BLaER1 treated with 17β-estradiol and CSF1 and Interleukin-3, amounts not matched to agents 10 nM and 100 nM (cell line): Measurements from ENCODE around the gene SLC19A1.
A peak's percentile ranks its signal among the peaks of the same experiment; 100 is the strongest.
"Not testable (repeated sequence)": the region's sequence is repeated elsewhere in the genome, so short reads cannot be mapped to it uniquely, and the experiment has no call there.

ENCODE experiments used
- H3K27ac ChIP-seq, 11 experiments: shearing (Covaris generic); formaldehyde crosslinking; 2 replicates each; pipeline ENCODE4 v1.8.1; 2022
- H3K27me3 ChIP-seq, 11 experiments: shearing (Covaris generic); formaldehyde crosslinking; 2 replicates each; pipeline ENCODE4 v1.8.1; 2022
- H3K36me3 ChIP-seq, 11 experiments: shearing (Covaris generic); formaldehyde crosslinking; 2 replicates each; pipeline ENCODE4 v1.8.1; 2022
- H3K4me1 ChIP-seq, 10 experiments: shearing (Covaris generic); formaldehyde crosslinking; 2 replicates each; pipeline ENCODE4 v1.8.1; 2022
- H3K4me2 ChIP-seq, 11 experiments: shearing (Covaris generic); formaldehyde crosslinking; 2 replicates each; pipeline ENCODE4 v1.8.1; 2022
- H3K4me3 ChIP-seq, 10 experiments: shearing (Covaris generic); formaldehyde crosslinking; 2 replicates each; pipeline ENCODE4 v1.8.1; 2022
- H3K9ac ChIP-seq, 11 experiments: shearing (Covaris generic); formaldehyde crosslinking; 2 replicates each; pipeline ENCODE4 v1.8.1; 2022
- H3K9me3 ChIP-seq, 11 experiments: shearing (Covaris generic); formaldehyde crosslinking; replicated peaks in 1 of 11; 2 replicates each; pipeline ENCODE4 v1.8.1; 2022
- H4K20me1 ChIP-seq, 11 experiments: shearing (Covaris generic); formaldehyde crosslinking; 2 replicates each; pipeline ENCODE4 v1.8.1; 2022
- Cebpa-rat ChIP-seq, 11 experiments: shearing (Covaris generic); IDR thresholded peaks; 2 replicates each; pipeline ENCODE4 v1.8.1; 2022

Gene SLC19A1

GRCh38 chr21:45562965-45563364, 20.7 kb upstream of the SLC19A1 start:
- no peaks in the 10 kb centered on the region for H3K36me3 ChIP-seq
- H3K4me1 ChIP-seq = peaks cover 0 to 4% (median 0%) of the 10 kb centered on the region in 10 experiments; a peak in 2 of 20 replicates
- H3K4me2 ChIP-seq = no peak overlapping the region
- peaks cover 0 to 24% (median 9%) of the 10 kb centered on the region in 11 experiments; a peak in 10 of 22 replicates for H3K9me3 ChIP-seq
- H3K9ac ChIP-seq = no peak overlapping the region
- H3K27ac ChIP-seq = no peak overlapping the region
- TF ChIP-seq Cebpa-rat (IDR thresholded peaks at IDR 0.05) = no peak
- 0 out of 22 replicates have a peak, but pooled peaks cover 0 to 4% (median 0%) of the 10 kb centered on the region in 11 experiments for H4K20me1 ChIP-seq
- H3K27me3 ChIP-seq = no peaks in the 10 kb centered on the region
- no peak overlapping the region for H3K4me3 ChIP-seq

GRCh38 chr21:45562402-45562801, 20.2 kb upstream of the SLC19A1 start:
- peaks cover 0 to 8% (median 0%) of the 10 kb centered on the region in 10 experiments; a peak in 3 of 20 replicates for H3K4me1 ChIP-seq
- no peaks in the 10 kb centered on the region for H3K27me3 ChIP-seq
- no peak for TF ChIP-seq Cebpa-rat (IDR thresholded peaks at IDR 0.05)
- no peak overlapping the region for H3K4me2 ChIP-seq
- H3K27ac ChIP-seq = no peak overlapping the region
- H3K9me3 ChIP-seq = peaks cover 0 to 24% (median 9%) of the 10 kb centered on the region in 11 experiments; a peak in 10 of 22 replicates
- H3K36me3 ChIP-seq = no peaks in the 10 kb centered on the region
- no peak overlapping the region for H3K4me3 ChIP-seq
- H4K20me1 ChIP-seq = 0 out of 22 replicates have a peak, but pooled peaks cover 0 to 7% (median 0%) of the 10 kb centered on the region in 11 experiments
- H3K9ac ChIP-seq = no peak overlapping the region

GRCh38 chr21:45561241-45561640, 19.0 kb upstream of the SLC19A1 start:
- not testable (repeated sequence) for H3K4me3 ChIP-seq, H3K27me3 ChIP-seq, H4K20me1 ChIP-seq, H3K36me3 ChIP-seq, H3K27ac ChIP-seq, H3K9ac ChIP-seq, H3K4me2 ChIP-seq
- peaks cover 0 to 20% (median 8%) of the 10 kb centered on the region in 10 experiments; a peak in 16 of 20 replicates for H3K4me1 ChIP-seq
- peaks cover 0 to 24% (median 9%) of the 10 kb centered on the region in 11 experiments; a peak in 10 of 22 replicates for H3K9me3 ChIP-seq

GRCh38 chr21:45560106-45561021, 18.1 kb upstream of the SLC19A1 start:
- peaks cover 0 to 27% (median 16%) of the 10 kb centered on the region in 10 experiments; a peak in 16 of 20 replicates for H3K4me1 ChIP-seq
- H4K20me1 ChIP-seq = 0 out of 22 replicates have a peak, but pooled peaks cover 0 to 7% (median 0%) of the 10 kb centered on the region in 11 experiments
- H3K9ac ChIP-seq = no peak overlapping the region
- TF ChIP-seq Cebpa-rat (IDR thresholded peaks at IDR 0.05) = no peak
- H3K36me3 ChIP-seq = no peaks in the 10 kb centered on the region
- H3K27ac ChIP-seq = no peak overlapping the region
- H3K9me3 ChIP-seq = peaks cover 0 to 24% (median 9%) of the 10 kb centered on the region in 11 experiments; a peak in 10 of 22 replicates
- H3K4me3 ChIP-seq = no peak overlapping the region
- H3K4me2 ChIP-seq = no peak overlapping the region
- H3K27me3 ChIP-seq = no peaks in the 10 kb centered on the region

- H3K27me3 ChIP-seq = no peaks in the 10 kb centered on the region
- H4K20me1 ChIP-seq = 0 out of 22 replicates have a peak, but pooled peaks cover 0 to 7% (median 0%) of the 10 kb centered on the region in 11 experiments
- no peaks in the 10 kb centered on the region for H3K36me3 ChIP-seq
- H3K4me2 ChIP-seq = no peak overlapping the region
- H3K9ac ChIP-seq = no peak overlapping the region
- H3K4me1 ChIP-seq = peaks cover 0 to 27% (median 16%) of the 10 kb centered on the region in 10 experiments; a peak in 16 of 20 replicates
- no peak for TF ChIP-seq Cebpa-rat (IDR thresholded peaks at IDR 0.05)
- H3K27ac ChIP-seq = no peak overlapping the region
- H3K4me3 ChIP-seq = no peak overlapping the region
- peaks cover 0 to 22% (median 9%) of the 10 kb centered on the region in 11 experiments; a peak in 10 of 22 replicates for H3K9me3 ChIP-seq
Observed at GRCh38 chr21:45559216-45560105, 17.2 kb upstream of the SLC19A1 start.

- no peak overlapping the region for H3K4me2 ChIP-seq
- no peak overlapping the region for H3K4me3 ChIP-seq
- H3K27ac ChIP-seq = no peak overlapping the region
- peaks cover 0 to 9% (median 8%) of the 10 kb centered on the region in 11 experiments; a peak in 8 of 22 replicates for H3K9me3 ChIP-seq
- TF ChIP-seq Cebpa-rat (IDR thresholded peaks at IDR 0.05) = no peak
- no peaks in the 10 kb centered on the region for H3K36me3 ChIP-seq
- H3K9ac ChIP-seq = no peak overlapping the region
- peaks cover 2 to 29% (median 18%) of the 10 kb centered on the region in 10 experiments for H3K4me1 ChIP-seq
- no peaks in the 10 kb centered on the region for H3K27me3 ChIP-seq
- 0 out of 22 replicates have a peak, but pooled peaks cover 0 to 7% (median 0%) of the 10 kb centered on the region in 11 experiments for H4K20me1 ChIP-seq
Observed at GRCh38 chr21:45558044-45558721, 15.9 kb upstream of the SLC19A1 start.

GRCh38 chr21:45557616-45558043, 15.4 kb upstream of the SLC19A1 start:
- Histone ChIP-seq H3K4me1 (peaks cover 7 to 35% (median 24%) of the 10 kb centered on the region in 10 experiments), H3K27me3 (no peaks in the 10 kb centered on the region), H3K9ac (no peak overlapping the region), H3K27ac (no peak overlapping the region), H3K9me3 (peaks cover 0 to 4% (median 3%) of the 10 kb centered on the region in 11 experiments; a peak in 6 of 22 replicates), H4K20me1 (0 out of 22 replicates have a peak, but pooled peaks cover 0 to 7% (median 0%) of the 10 kb centered on the region in 11 experiments), H3K4me2 (0 out of 22 replicates have a peak overlapping the region, but pooled peaks of 1 of the 11 experiments have one; percentile 89), H3K4me3 (no peak overlapping the region), H3K36me3 (no peaks in the 10 kb centered on the region)
- no peak for TF ChIP-seq Cebpa-rat (IDR thresholded peaks at IDR 0.05)
